ENCODE measurements around the gene EPN2.

DNA sequence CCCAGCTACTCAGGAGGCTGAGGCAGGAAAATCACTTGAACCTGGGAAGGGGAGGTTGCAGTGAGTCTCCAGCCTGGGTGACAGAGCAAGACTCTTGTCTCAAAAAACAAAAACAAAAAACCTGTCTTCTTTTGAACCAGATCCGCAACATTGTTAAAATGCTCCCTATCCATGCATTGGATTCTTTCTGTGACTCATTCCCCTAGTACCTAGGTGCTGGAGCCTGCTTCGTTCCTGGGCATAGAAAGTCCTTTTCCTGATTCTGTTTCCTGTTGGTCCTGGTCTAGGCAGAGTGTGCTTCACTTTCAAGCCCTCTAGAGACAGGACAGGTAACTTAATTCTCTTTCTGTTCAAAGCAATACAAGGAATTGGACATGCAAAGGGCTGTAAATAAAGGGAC lies 5.2 kb downstream of the EPN2 start:
- TF ChIP-seq, protein P1, sequence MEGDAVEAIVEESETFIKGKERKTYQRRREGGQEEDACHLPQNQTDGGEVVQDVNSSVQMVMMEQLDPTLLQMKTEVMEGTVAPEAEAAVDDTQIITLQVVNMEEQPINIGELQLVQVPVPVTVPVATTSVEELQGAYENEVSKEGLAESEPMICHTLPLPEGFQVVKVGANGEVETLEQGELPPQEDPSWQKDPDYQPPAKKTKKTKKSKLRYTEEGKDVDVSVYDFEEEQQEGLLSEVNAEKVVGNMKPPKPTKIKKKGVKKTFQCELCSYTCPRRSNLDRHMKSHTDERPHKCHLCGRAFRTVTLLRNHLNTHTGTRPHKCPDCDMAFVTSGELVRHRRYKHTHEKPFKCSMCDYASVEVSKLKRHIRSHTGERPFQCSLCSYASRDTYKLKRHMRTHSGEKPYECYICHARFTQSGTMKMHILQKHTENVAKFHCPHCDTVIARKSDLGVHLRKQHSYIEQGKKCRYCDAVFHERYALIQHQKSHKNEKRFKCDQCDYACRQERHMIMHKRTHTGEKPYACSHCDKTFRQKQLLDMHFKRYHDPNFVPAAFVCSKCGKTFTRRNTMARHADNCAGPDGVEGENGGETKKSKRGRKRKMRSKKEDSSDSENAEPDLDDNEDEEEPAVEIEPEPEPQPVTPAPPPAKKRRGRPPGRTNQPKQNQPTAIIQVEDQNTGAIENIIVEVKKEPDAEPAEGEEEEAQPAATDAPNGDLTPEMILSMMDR (IDR thresholded peaks at IDR 0.05) = no peak
- TF ChIP-seq POLR2A (IDR thresholded peaks at IDR 0.05) = no peak
